GM12891 (cell line): ENCODE data around the gene PCBP3.

ENCODE experiments used
- POLR2A ChIP-seq: IDR thresholded peaks from 2 replicates; pipeline ENCODE4 v1.6.1; 2011; ENCODE audit warnings: low read depth, low read length, control low read depth
- POLR2AphosphoS5 ChIP-seq: IDR thresholded peaks from 2 replicates; pipeline ENCODE4 v1.6.1; 2011; ENCODE audit warnings: low read depth, low read length, control low read depth
- POU2F2 ChIP-seq: IDR thresholded peaks from 2 replicates; pipeline ENCODE4 v1.6.1; 2011; ENCODE audit warnings: low read depth, mild to moderate bottlenecking, control low read depth, low read length, moderate library complexity
- SPI1 ChIP-seq: IDR thresholded peaks from 2 replicates; pipeline ENCODE4 v1.6.1; 2011; ENCODE audit warnings: low read depth, low read length, control low read depth
- TAF1 ChIP-seq: IDR thresholded peaks from 2 replicates; pipeline ENCODE4 v1.6.1; 2011; ENCODE audit warnings: low read depth, low read length, control low read depth

DNA sequence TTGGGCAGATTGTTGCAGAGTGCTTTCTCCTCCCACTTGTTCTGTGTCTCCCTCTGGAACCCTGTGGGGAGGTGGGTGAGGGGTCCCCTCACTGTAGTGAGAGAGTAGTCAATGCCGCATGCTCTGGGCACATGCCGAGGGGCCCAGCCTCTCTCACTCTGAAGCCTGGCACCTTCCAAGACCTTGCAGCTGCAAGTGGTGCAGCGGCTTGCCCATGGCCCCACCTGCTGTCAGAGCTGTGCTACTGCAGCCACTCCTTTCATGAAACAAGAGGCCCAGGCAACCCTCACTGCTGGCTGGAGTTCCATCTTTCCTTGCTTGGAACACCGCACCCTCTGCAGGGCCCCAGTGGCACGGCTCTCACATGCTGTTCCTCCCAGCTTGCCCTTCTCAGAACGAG lies 279.6 kb downstream of the PCBP3 start:
- TF ChIP-seq TAF1 (no peak), SPI1 (no peak), POLR2AphosphoS5 (no peak), POLR2A (no peak), POU2F2 (no peak)
